ENCODE results near the gene LTA.
"Not testable (repeated sequence)": the region's sequence is repeated elsewhere in the genome, so short reads cannot be mapped to it uniquely, and the experiment has no call there.

Gene LTA

DNA sequence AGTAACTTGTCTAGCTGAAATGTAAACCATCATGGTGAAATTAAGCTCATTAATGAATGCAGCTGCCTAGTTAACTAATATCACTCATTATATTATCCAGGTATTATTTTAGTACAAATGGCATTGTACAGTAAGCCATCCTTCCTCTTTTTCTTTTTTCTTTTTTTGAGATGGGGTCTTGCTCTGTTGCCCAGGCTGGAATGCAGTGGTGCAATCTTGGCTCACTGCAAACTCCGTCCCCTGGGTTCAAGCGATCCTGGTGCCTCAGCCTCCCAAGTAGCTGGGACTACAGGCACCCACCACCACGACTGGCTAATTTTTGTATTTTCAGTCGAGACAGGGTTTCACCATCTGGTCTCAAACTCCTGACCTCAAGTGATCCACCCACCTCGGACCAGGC is 18.6 kb downstream of the LTA start:
- not testable (repeated sequence) for DNase-seq

DNA sequence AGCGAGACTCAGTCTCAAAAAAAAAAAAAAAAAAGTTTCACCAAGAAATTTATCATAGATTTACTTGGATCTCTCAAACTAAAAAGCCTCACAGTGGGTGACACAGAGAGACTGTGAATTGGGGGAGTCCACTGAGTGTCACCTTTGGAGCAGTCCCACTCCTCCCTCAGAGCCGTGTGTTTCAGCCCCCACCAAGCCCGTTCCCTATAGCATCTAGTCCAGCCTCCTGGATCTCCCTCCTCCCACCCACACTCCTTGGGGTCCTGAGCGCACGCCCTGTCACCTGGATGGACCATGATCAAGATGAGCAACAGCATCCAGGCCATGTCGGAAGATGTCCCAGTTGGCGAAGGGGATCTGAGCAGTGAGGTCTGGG is 20.3 kb downstream of the LTA start:
- no peak for DNase-seq

DNA sequence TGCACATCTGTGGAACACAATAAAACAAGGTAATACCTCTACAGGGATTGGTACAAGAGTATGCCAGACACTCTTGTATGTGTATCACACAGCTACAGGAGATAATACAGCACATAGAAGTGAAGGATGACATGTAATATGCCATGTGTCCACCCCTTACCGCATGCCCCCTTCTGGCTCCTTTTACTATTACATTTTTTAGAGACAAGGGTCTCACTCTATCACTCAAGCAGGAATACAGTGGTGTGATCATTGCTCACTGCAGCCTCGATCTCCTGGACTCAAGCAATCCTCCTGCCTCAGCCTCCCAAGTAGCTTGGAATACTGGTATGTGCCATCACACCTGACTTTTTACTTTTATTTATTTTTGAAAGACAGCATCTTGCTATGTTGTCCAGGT is 24.9 kb downstream of the LTA start:
- peak; percentile 67 for DNase-seq

DNA sequence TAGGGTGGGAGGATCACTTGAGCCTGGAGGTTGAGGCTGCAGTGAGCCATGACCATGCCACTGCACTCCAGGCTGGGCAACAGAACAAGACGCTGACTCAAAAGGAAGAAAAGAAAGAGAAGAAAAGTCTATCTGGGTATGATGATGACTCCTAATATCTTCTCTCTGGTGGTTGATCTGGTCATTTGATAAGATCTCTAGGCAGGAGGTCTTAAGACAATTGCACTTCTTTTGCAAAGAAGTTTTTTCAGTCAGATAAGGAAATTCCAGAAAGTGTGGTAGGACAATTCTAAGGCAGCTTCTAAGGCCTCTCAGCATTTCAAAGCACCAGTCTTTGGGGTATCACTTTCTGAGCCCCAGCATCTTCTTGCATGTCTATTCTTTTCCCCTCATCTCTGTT is 35.2 kb downstream of the LTA start:
- no peak for DNase-seq

DNA sequence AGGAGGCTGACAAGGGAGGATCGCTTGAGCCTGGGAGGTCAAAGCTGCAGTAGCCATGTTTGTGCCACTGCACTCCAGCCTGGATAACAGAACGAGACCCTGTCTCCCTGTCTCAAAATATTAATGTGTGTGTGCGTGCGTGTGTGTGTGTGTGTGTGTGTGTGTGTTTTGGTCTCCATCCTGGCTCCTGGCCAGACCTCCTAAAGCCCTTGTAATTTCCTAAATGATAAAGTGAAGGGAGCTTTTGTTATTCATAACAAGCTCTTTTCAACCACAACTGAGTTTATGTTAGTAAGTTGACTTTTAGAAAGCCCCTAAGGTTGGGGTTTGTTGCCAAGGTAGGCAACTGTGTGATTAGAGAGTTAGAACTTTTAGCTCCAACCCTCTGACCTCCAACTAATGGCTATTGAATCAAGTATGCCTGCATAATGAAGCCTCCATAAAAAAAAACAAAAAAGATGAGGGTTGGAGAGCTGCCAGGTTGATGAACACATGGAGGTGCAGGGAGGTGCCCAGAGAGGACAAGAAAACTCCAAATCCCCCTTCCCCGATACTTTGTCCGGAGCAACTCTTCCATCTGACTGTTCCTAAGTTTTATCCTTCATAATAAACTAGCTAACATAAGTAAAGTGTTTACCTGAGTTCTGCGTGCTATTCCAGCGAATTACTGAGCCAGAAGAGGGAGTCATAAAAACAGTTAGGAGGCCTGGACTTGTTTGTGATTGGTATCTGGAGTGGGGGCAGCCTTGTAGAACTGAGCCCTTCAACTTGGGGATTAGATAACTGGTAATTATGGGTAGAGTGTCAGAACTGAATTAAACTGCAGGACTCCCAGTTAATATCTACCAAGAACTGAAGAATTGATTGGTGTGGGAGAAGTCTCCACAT is 37.7 kb downstream of the LTA start:
- DNase-seq = no peak

DNA sequence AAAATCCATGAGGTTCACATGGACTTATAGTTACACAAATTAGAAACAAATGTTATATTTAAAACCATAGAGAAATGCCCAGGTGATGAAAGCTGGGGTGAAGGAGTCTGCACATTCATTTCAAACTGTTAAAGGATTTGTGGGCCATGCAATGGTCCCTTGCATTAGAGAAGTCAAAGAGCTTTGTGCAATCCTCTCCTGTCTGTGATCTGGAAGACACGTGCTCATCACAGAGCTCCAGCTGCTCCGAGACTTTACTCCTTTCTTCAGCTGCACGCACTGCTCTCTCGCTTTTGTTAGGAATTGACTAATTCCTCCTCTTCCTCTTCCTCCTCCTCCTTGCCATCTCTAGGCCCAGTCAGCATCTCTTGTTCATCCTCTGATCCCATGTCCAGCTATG is 38.9 kb downstream of the LTA start:
- peak; percentile 38 for DNase-seq

DNA sequence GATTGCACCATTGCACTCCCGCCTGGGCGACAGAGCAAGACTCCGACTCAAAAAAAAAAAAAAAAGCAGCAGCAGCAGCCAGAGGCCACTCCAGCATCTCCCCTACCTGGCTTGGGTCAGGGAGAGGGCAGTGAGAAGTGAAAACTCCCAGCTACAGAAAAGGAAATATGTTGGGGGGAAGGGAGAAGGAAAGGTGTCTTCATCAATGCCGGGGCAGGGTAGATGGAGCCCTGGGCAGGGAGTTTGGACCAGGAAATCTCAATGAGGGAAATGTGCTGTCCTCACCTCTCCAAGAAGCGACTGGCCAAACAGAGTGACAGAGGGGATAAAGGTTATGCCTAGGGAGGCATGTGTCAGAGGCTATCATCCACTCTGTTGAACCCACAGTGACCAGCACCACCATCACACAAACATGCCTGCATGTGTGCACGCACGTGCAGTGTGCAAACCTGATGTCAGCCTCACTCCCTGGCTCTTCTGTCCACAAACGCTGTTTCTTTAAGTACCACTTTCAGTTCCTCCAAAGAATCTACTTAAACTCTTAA is 42.1 kb downstream of the LTA start:
- DNase-seq = peak; percentile 90

DNA sequence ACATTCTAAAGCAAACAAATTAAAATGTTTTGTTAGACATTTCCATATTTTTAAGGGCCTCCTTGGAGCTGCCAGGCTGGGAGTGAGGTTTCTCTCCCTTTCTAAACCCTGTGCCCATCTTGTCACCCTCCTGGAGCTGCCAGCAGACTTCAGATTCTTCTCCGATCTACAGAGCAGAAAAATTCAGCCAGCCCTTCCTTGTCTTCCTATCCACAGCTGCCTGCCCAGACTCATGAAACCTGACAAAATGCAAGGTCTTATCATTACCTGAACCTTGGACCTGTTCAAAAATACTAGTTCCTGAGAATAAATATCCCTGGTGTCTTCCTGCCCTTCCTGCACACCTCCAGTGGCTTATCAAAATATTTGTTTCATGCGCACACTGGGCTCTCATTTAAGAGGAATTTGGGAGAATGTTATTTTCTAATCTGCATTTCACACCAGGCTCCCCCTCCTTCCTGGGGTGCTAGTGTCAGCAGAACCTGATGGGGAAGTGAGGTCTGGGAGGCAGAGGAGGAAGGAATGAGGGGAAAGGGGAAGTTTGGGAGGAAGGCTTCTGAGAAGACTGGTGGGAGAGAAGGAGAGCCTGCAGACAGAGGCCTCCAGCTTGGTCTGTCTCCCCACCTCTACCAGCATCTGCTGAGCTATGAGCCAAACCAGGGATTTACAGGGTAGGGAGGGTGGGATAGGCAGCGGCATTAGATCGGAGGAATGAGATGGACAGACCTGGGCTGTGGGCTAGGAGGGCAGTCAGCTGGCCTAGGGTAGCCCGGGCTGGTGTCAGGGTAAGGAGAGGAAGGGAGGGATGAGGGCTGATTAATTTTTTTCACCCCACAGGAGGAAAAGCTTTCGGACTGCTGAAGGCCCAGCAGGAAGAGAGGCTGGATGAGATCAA is 42.8 kb downstream of the LTA start, which contains the start of gene AIF1:
Gene AIF1, plus strand, starts transcription at position 551 of the 895 bp plus-strand sequence. Its CDS starts 96 bp downstream, at position 647.
- DNase-seq = peak; percentile 78

DNA sequence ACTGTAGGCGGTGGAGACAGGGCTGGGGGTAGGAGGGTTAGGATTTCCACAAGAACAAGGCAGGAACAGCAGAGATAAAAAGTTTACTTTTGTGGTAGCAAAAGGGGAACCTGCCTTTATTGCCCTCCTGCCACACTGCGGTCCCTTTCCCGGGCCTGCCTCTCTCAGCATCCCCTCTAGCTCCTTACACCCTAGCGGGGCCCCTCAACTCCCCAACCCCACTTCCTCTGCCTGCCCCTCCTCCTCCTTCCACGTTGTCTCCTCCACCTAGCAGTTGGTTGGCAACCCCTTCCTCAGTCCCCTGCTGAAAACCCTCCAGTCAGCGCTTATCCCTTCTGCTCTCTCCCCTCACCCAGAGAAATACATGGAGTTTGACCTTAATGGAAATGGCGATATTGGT is 43.7 kb downstream of the LTA start:
- DNase-seq = peak; percentile 90

DNA sequence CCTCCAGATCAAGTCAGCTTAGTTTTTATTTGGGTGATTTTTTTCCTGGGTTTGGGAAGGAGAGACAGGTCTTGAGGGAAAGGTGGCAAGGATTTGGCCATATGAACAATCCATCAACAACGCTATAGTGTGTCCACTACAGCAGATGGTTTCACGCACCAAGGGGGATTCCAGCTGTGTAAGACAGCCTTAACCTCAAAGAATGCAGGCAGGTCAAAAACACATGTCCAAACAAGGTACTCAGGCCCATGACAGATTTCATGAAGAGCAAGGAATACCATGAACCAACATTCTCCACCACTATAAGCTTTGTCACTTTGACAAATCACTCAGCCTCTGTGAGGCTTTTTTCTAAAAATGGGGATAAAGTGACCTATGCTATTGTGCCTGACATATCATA is 44.9 kb downstream of the LTA start:
- DNase-seq = no peak

DNA sequence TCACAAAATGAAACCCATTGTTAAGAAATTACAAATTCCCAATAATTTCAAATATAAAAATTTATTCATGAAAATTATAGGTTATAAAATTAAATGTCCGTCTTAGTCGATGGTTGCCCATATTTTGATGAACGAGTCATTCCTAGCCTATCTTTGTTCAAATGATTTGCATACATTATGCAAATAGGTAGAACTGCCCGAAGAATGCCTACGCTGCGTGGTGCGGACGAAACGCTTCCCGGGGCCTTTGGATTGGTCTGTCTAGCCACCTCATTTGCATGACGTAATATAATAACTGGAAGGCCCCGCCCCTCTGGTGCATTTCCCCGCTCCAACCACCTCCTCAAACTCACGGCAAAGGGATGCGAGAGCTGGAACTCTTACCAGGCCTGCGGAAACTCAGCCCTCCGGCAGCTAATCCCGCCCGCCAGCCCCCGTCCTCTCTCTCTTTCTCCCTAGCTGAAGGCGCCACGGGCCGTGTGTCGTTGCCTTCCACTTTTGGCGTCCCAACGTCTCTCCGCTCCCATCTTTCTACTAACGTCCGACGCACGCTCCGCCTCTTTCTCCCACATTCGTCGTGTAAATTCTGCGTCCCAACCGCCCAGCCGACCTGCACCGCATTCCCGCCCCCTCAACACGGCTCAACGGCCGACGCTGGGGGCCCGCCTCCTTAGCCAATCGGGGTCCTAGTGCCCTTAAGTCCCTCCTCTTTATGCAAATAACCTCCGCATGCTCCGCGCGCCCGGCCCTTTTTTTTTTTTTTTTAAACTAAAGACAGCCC is 47.9 kb downstream of the LTA start:
- DNase-seq = peak; percentile 99

DNA sequence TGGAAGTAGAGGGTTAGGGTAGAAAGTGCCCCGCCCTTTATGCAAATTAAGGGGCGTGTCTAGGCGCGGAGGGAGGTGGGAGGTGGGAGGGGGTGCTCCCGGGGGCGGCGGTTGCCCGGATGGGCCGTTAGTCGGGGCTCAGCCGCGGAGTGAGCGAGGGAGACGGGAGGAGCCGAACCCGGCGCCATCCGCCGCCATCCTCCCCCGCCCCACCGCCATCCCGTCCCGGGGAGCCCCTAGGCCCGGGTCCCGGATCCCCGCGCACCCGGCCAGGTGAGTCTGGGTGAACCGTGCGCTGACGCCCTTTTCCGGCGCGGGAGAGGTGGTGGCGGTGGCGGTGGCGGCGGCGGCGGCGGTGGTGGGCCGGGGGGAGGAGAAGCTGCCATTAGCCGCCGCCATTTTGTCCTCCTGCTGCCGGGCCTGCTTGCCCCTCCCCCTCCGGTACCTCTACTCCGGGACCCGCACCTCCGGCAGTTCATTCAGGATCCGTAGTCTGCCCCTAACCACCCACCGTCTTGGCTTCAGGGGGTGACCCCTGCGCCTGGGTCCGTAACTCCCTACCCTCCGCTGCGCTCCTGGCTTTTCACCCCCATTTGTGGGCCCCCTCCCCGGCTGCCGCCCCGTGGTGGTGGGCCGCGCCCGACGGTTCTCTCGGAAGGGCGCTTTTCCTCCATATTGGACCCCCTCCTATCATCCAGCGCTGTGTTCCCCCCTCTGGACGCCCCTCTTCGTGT is 48.7 kb downstream of the LTA start, which contains the start of gene PRRC2A:
Gene PRRC2A, plus strand, starts transcription at position 130 of the 734 bp plus-strand sequence. CDS start 2,075 bp downstream, outside the sequence.
- peak; percentile 62 for DNase-seq

DNA sequence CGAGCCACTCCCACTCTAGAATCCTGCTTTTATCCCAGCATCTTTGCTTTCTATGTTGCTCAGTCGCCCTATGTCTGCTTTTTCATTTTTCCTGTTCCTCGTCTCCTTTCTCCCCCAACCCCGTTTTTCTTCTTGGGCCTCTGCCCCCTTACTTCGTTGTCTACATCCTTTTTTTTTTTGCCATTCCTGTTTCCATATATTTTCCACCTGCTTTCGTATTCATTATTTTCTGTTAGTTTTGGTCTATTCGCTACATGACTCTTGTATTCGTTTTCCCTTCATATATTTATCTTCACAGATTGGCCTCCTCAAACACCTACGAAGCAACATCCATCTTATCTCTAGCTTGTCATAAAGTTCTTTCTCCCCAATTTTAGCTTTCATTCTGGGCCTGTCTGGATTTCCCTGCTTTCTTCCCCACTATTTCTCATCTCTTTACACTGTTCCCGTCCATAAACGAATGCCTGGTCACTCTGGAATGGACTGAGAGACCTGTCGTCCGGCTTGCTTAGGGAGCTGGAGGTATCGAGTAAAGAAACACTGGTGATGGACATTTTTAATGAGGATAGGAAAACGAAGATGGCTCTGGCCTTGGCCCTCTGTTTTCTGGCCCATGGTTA is 49.3 kb downstream of the LTA start:
- no peak for DNase-seq

DNA sequence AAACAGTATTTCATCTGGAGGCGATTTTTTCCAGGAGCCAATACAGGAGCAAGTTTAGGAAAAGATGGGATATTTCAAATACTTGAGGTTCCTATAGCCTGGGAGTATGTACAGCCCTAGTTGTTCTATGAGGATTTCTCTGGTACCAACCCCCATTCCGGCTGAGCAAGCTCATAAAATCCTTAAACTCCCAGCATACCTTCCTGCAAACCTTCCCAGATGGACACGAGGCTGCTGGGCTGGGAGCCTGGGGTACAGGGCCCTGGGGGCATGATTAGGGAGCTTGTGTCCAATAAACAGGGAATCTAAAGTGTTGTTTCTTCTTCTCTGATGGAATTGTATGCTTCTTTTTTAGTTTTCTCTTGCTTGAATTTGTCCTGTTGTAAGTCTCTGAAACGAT is 49.9 kb downstream of the LTA start:
- DNase-seq = no peak

DNA sequence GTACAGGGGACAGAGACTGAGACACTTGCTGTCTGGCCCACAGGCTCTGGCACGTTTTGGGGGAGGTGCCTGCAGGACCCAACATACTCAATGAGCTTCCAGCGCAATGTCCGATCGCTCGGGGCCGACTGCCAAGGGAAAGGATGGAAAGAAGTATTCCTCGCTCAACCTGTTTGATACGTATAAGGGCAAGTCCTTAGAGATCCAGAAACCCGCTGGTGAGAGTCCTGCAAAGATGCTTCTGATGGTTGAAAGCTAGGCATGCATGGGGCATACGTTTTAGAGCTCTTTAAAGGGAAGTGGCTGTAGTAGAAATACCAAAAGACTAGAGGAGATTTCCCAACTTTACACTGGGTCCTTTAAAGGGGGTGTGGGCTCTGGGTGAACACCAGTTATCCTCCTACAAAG is 50.6 kb downstream of the LTA start:
- DNase-seq = peak; percentile 67

Measured in MV-4-11 (cell line).